Suprapubic skin (tissue), 4 donors: ENCODE results near the gene PDE4D. TPM values are rescaled to one million over a fixed set of nuclear protein-coding genes. Genes with fewer than 3 reads are reported as not detected.
A peak's percentile ranks its signal among the peaks of the same experiment; 100 is the strongest.

Source experiments
- DNase-seq, 2 donors: peaks; one replicate each; pipeline ENCODE4 v3.0.0-alpha.2; 2019; ENCODE audit warnings: low spot score in 2 of 2
- H3K27ac ChIP-seq: fragments of 200-600 bp; sonication (generic); one replicate; pipeline ENCODE4 v1.5.1; 2019
- H3K27me3 ChIP-seq: fragments of 200-600 bp; sonication (generic); one replicate; pipeline ENCODE4 v1.5.1; 2019
- H3K36me3 ChIP-seq: fragments of 200-600 bp; sonication (generic); one replicate; pipeline ENCODE4 v1.5.1; 2019
- H3K4me1 ChIP-seq: fragments of 200-600 bp; sonication (generic); one replicate; pipeline ENCODE4 v1.5.1; 2019
- H3K4me3 ChIP-seq: fragments of 200-600 bp; sonication (generic); one replicate; pipeline ENCODE4 v1.5.1; 2019; ENCODE audit warnings: mild to moderate bottlenecking
- H3K9me3 ChIP-seq: fragments of 200-600 bp; sonication (generic); one replicate; pipeline ENCODE4 v1.5.1; 2019
- EP300 ChIP-seq: sonication (generic); formaldehyde crosslinking; IDR thresholded peaks from one replicate; pipeline ENCODE4 v1.6.1; 2017; ENCODE audit warnings: antibody characterized with exemption
- POLR2A ChIP-seq, 2 donors: fragments of 450-650 bp; IDR thresholded peaks; one replicate each; pipeline ENCODE4 v1.6.1; 2017; ENCODE audit warnings: antibody characterized with exemption in 2 of 2, mild to moderate bottlenecking in 2 of 2, moderate library complexity in 2 of 2
- POLR2AphosphoS5 ChIP-seq, 3 donors: sonication (generic); formaldehyde crosslinking; IDR thresholded peaks; one replicate each; pipeline ENCODE4 v1.6.1; 2017; ENCODE audit warnings: antibody characterized with exemption in 3 of 3
- WGBS: methylation state at CpG from one replicate; pipeline ENCODE4 v1.1.5; 2018; 5-methylcytosine and 5-hydroxymethylcytosine counted together
- total RNA-seq, 4 donors: library from RNA; depleted of rRNA; stranded (reverse); fragments of >200 nt; gene quantifications; one replicate each; pipeline ENCODE4 v1.1.0, GENCODE V29; 2016
- TF ChIP-seq, protein P1 (sequence below), 2 donors: fragments of 200-600 bp in 1 of 2; fragments of 450-650 bp in 1 of 2; sonication (generic) in 1 of 2; IDR thresholded peaks; one replicate each; pipeline ENCODE4 v1.5.1; 2016 to 2019; ENCODE audit warnings: antibody characterized with exemption in 2 of 2, mild to moderate bottlenecking in 1 of 2, moderate library complexity in 1 of 2

Gene PDE4D
- total RNA-seq, 4 donors from 2014 or later = 26.8 to 57.2 (median 29.9) TPM

DNA sequence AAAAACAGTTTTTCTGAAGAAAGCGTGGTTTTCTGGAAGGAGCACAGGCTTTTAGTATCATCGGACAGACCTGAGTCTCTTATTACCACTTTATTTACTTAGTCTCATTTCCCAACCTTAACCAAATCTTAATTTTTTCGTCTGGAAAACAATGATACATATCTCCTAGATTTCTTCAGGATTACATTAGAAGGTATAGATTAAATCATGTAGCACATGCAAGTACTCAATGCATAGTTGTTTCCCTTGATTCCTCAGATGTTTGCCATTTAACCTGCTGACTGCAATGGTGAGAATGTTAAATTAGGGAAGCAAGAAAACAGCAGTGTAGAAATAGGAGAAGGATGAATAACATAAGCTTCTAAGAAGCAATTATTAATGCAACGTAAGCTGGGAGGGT, 289.4 kb downstream of the PDE4D start:
- H3K9me3 ChIP-seq = no peaks in the 10 kb centered on the region
- no peak for DNase-seq
- 92% methylated on average over 4 of the region's 4 CpGs for WGBS
- H3K27me3 ChIP-seq = no peaks in the 10 kb centered on the region
- H3K4me1 ChIP-seq = peaks cover 6% of the 10 kb centered on the region
- TF ChIP-seq EP300 (no peak), POLR2AphosphoS5 (IDR thresholded peaks at IDR 0.05) (no peak), POLR2A (IDR thresholded peaks at IDR 0.05) (no peak)
- TF ChIP-seq, protein P1, sequence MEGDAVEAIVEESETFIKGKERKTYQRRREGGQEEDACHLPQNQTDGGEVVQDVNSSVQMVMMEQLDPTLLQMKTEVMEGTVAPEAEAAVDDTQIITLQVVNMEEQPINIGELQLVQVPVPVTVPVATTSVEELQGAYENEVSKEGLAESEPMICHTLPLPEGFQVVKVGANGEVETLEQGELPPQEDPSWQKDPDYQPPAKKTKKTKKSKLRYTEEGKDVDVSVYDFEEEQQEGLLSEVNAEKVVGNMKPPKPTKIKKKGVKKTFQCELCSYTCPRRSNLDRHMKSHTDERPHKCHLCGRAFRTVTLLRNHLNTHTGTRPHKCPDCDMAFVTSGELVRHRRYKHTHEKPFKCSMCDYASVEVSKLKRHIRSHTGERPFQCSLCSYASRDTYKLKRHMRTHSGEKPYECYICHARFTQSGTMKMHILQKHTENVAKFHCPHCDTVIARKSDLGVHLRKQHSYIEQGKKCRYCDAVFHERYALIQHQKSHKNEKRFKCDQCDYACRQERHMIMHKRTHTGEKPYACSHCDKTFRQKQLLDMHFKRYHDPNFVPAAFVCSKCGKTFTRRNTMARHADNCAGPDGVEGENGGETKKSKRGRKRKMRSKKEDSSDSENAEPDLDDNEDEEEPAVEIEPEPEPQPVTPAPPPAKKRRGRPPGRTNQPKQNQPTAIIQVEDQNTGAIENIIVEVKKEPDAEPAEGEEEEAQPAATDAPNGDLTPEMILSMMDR (IDR thresholded peaks at IDR 0.05) = no peak
- no peaks in the 10 kb centered on the region for H3K36me3 ChIP-seq
- no peak overlapping the region for H3K27ac ChIP-seq
- no peak overlapping the region for H3K4me3 ChIP-seq

DNA sequence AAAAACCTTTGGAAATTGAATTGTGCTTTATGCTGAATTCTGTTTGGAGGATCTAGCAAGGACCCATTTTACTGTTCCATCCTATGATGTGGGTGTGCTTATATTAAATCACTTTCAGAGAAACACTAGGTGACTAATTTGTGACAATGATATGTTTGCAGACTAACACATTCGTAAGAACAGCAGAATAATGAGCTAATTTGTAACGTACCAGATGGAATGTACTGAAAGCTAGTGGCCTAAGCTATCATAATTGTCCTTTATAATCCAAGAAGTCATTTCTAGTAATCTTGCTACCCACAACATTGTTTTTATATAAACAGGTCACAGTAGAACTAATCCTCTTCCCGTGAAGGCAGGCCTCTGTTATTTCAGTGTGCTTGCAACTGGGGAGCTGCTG, 292.5 kb downstream of the PDE4D start:
- Histone ChIP-seq H3K4me1 (peaks cover 11% of the 10 kb centered on the region), H3K27me3 (no peaks in the 10 kb centered on the region), H3K36me3 (no peaks in the 10 kb centered on the region), H3K4me3 (no peak overlapping the region), H3K9me3 (no peaks in the 10 kb centered on the region), H3K27ac (no peak overlapping the region)
- 79% methylated on average over 3 of the region's 3 CpGs for WGBS
- TF ChIP-seq EP300 (no peak), POLR2AphosphoS5 (IDR thresholded peaks at IDR 0.05) (no peak), POLR2A (IDR thresholded peaks at IDR 0.05) (no peak)
- TF ChIP-seq, protein P1 (IDR thresholded peaks at IDR 0.05) = no peak
- DNase-seq = no peak

DNA sequence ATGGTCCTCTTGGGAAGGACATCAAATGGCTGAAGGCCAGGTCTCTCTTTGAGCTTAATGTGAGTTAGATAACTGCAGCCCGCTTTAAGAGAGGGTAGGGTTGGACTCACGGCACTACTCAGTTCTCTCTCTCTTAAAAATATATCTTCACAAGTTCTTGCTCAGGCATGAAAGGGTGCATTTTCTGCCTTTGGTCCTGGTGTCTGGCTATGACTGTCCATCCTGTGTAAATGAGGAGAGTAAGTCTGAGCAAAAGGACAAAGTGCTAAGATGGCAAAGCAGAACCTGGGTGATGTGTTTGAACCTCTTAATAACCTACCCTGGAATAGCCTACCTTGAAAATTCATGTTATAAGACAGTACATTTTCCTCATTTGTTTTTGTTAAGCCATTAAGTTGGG, 293.4 kb downstream of the PDE4D start:
- Histone ChIP-seq H3K4me1 (peaks cover 11% of the 10 kb centered on the region), H3K27ac (no peak overlapping the region), H3K9me3 (no peaks in the 10 kb centered on the region), H3K4me3 (no peak overlapping the region), H3K27me3 (no peaks in the 10 kb centered on the region), H3K36me3 (no peaks in the 10 kb centered on the region)
- WGBS = 92% methylated on average over 2 of the region's 2 CpGs
- DNase-seq = no peak
- TF ChIP-seq POLR2AphosphoS5 (IDR thresholded peaks at IDR 0.05) (no peak), EP300 (no peak), POLR2A (IDR thresholded peaks at IDR 0.05) (no peak)
- TF ChIP-seq, protein P1 (IDR thresholded peaks at IDR 0.05) = no peak

DNA sequence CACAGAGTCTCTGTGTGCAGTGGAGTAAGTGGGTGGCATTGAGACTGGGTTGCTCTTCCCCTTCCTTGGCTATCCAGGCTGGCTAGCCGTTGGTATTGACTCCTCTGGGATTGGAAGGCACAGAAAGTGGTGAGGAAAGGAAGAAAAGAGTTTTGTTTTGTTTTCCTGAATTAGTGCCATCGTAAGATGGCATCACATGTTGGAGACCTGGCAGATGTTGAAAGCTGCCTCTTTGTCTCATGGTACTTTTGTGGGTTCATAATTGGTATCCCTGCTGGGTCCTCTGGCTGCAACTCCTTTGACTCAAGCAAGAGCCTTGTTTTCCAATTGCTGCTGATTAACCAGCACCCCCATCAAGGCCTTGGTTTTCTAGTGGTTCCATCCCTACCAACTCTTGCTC, 293.8 kb downstream of the PDE4D start:
- Histone ChIP-seq H3K4me3 (no peak overlapping the region), H3K9me3 (no peaks in the 10 kb centered on the region), H3K4me1 (peaks cover 11% of the 10 kb centered on the region), H3K27ac (no peak overlapping the region), H3K36me3 (no peaks in the 10 kb centered on the region), H3K27me3 (no peaks in the 10 kb centered on the region)
- WGBS = 83% methylated on average over 2 of the region's 2 CpGs
- TF ChIP-seq POLR2A (IDR thresholded peaks at IDR 0.05) (no peak), EP300 (no peak), POLR2AphosphoS5 (IDR thresholded peaks at IDR 0.05) (no peak)
- TF ChIP-seq, protein P1 (IDR thresholded peaks at IDR 0.05) = no peak
- no peak for DNase-seq

DNA sequence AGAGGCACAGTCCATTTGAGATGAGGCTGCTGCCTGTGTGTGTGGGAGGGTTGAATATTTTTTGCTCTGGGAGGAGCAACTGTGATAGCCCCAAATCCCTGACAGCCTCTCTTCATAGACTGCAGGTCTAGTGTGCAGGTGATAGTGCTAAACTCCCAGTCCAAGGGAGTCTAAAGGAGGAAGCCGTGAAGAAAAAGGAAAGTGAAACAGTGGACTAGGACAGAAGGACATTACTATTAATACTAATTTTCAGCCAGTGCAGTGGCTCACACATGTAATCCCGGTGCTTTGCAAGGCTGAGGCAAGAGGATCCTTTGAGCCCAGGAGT, 295.0 kb downstream of the PDE4D start:
- no peak for DNase-seq
- Histone ChIP-seq H3K4me1 (peaks cover 11% of the 10 kb centered on the region), H3K36me3 (no peaks in the 10 kb centered on the region), H3K9me3 (no peaks in the 10 kb centered on the region), H3K27ac (no peak overlapping the region), H3K27me3 (no peaks in the 10 kb centered on the region), H3K4me3 (peak overlapping the region; percentile 32)
- WGBS = 49% methylated on average over 2 of the region's 2 CpGs
- TF ChIP-seq EP300 (no peak), POLR2AphosphoS5 (IDR thresholded peaks at IDR 0.05) (no peak), POLR2A (IDR thresholded peaks at IDR 0.05) (no peak)
- TF ChIP-seq, protein P1 (IDR thresholded peaks at IDR 0.05) = no peak
